LNCaP clone FGC (cell line): ENCODE data around the gene THBS2.

Experiments used
- DNase-seq: peaks from one replicate; pipeline ENCODE4 v3.0.0-alpha.2; 2011; ENCODE audit warnings: low read depth
- H3K4me3 ChIP-seq: 2 replicates; pipeline ENCODE4 v1.5.1; 2011; ENCODE audit warnings: mild to moderate bottlenecking, low read depth, low read length, control low read depth
- CTCF ChIP-seq: IDR thresholded peaks from 2 replicates; pipeline ENCODE4 v1.5.1; 2012; ENCODE audit warnings: mild to moderate bottlenecking; ENCODE audit not compliant: control insufficient read depth, insufficient read depth; ENCODE audit errors: extremely low read depth

The THBS2 gene

GRCh38 chr6:169227116-169227515, 26.5 kb downstream of the THBS2 start:
- H3K4me3 ChIP-seq, result no peak overlapping the region
- no peak for TF ChIP-seq CTCF
- DNase-seq, result no peak

- no peak for DNase-seq
- TF ChIP-seq CTCF, result no peak
- no peak overlapping the region for H3K4me3 ChIP-seq
These were observed 27.8 kb downstream of the THBS2 start for GRCh38 chr6:169225887-169226286.

DNA sequence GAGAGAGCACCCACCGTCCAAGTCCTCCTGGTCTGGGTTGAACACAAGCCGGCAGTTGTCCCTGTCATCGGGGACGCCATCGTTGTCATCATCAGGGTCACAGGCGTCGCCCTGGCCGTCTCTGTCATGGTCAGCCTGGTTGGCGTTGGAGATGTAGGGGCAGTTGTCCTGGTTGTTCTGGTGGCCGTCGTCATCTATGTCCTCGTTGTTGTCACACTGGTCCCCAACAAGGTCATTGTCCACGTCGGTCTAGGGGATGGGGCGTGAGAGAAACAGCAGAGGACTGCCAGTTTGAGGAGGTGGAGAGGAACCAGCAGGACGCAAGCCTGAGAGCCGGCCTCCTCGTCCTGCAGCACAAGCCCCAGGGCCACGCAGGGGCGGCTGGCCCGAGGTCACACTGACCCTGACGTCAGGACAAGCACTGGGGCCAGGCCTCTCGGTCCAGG, 28.5 kb downstream of the THBS2 start:
- no peak overlapping the region for H3K4me3 ChIP-seq
- no peak for TF ChIP-seq CTCF
- no peak for DNase-seq

DNA sequence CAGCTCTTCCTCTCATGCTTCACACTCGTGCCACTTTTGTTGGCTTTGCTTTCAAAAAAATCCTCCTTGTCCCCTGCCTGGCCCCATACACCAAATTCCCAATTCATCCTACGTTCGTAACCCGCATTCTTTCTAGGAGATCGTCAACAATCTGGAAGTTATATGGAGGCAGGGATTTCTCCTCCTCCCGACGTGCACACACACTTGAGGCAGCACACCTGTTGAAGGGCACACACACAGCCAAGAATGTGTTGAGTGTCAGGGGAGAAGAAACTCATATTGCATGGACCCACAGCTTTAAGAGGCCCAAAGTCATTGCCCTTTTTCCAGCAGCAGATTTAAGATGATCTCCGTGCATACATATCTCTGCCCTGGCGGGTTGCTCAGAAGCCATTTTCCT, 28.9 kb downstream of the THBS2 start:
- DNase-seq, result no peak
- no peak overlapping the region for H3K4me3 ChIP-seq
- TF ChIP-seq CTCF, result no peak

DNA sequence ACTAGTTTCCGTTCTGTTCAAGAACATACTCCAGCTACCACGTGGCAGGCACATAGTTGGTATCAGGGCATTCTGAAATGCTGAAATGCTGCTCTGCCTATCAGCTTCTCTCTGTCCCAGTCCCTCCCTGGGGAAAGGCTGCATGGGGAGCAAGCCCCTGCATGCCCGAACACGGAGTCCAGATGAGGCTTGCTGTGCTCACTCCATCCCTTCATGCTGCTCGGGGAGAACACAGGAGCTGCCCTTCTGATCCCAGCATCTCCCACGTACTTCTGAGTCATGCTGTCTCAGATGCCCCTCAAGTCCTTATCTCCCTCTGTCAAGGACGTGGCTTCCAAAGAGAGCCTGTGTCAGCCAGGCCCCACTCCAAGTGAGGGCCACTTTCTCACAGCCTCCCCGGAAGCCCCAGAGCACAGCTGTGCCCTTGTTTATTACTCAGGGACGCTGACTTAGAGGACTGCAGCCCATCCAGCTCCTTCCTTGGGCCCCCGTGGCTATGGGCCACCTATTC, 29.4 kb downstream of the THBS2 start:
- TF ChIP-seq CTCF, result no peak
- H3K4me3 ChIP-seq, result no peak overlapping the region
- DNase-seq, result no peak

DNA sequence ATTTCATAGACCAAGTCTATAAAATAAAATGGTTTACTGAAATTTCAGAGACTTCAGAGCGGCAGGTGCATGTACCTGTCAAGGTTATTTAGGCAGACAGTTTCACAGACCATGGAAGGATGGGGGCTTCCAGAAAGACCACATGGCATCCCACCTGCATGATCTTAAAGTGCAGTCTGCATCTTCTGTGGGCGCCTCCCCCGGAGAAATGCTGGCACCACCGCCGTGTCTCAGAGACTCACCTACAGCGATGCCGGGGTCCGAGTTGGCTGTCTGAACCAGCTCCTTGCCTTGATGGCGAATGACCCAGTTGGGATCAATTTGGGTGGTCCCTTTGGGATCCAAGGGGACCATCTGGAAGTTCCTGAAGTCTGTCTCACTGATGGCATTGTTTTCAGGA, 30.6 kb downstream of the THBS2 start:
- TF ChIP-seq CTCF, result no peak
- no peak for DNase-seq

GRCh38 chr6:169222126-169222525, 31.5 kb downstream of the THBS2 start:
- H3K4me3 ChIP-seq, result no peak overlapping the region
- no peak for DNase-seq
- TF ChIP-seq CTCF, result no peak

More for the DNA sequence above, 30.6 kb downstream of the THBS2 start:
- no peak overlapping the region for H3K4me3 ChIP-seq
